Measurements from ENCODE around the gene NTM.

DNA sequence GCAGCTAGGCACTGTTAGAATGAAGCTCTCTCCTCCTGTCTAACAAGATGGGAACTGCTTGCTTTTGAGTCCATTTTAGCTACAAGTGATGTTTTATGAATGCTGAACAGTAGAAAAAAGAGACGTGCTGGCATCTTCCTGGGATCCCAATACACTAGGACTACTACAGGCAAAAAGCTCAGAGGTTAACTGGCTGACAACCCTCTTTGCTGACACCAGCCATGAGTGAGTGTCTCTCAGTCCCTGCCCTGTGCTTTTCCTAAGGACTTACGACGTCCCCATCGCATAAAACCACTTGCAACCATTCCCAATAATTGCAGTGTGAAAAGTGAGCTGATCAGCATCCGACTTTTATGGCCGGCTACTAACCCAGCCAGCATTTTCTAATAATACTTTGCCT, 213.5 kb downstream of the NTM start:
- TF ChIP-seq POLR2AphosphoS5 (IDR thresholded peaks at IDR 0.05; ENCODE audit: borderline replicate concordance, low read depth, low read length) (no peak), EZH2 (IDR thresholded peaks at IDR 0.05) (no peak)
